NCI-H524 treated with DMSO at 0.1 percent for 48 hours (cell line): ENCODE measurements around the gene ALG3.

Experiments used
- DNase-seq: peaks from one replicate; lab custom pipeline; 2025; lab: John Stamatoyannopoulos, UW

ALG3 gene

DNA sequence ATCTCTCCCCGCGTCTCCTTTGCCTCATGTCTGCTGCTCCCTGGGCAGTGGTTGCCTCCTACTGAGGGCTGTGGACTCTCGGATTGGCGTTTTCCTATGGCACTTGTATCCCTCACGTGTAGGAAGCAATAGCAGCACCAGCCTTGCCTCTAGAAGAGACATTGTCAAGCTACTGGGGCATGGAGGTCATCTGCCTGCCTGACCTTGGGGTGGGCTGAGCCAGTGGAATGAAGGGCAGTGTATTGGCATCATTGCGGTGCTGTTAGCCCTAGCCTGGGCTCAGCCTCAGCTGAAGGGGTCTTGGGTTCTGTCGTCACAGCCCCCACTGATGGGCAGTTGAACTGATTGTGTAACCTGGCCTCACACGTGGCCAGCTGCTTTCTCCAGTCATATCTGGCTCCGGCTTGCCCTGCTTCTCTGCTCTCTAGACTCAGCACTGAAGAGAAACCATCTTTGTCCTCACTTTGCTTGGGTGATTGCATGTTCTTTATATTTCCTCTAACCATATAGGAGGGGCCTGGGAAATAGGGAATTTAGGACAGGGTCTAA, 54.7 kb downstream of the ALG3 start:
- no peak for DNase-seq

DNA sequence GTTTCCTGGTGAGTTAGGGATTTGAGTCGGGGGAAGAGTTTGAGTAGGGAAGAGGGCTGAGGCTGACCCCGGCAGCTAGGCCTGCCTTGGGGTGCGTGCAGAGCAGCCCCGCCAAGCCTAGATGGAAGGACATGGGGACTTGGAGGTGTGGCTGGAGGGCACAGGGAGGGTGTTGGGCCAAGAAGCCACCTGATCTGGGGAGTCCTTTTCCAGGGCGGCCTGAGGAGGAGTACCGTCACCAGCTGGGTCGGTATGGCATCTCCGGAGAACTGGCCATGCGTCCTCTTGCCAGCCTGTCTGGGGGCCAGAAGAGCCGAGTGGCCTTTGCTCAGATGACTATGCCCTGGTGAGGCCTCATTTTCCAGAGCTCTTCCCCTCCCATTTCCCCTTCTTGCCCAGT, 55.9 kb downstream of the ALG3 start:
- no peak for DNase-seq
